ENCODE data around the gene UROC1.

Gene UROC1

GRCh38 chr3:126439968-126440708 lies 77.4 kb downstream of the UROC1 start:
- DNase-seq (ENCODE audit: low spot score), result no peak

DNA sequence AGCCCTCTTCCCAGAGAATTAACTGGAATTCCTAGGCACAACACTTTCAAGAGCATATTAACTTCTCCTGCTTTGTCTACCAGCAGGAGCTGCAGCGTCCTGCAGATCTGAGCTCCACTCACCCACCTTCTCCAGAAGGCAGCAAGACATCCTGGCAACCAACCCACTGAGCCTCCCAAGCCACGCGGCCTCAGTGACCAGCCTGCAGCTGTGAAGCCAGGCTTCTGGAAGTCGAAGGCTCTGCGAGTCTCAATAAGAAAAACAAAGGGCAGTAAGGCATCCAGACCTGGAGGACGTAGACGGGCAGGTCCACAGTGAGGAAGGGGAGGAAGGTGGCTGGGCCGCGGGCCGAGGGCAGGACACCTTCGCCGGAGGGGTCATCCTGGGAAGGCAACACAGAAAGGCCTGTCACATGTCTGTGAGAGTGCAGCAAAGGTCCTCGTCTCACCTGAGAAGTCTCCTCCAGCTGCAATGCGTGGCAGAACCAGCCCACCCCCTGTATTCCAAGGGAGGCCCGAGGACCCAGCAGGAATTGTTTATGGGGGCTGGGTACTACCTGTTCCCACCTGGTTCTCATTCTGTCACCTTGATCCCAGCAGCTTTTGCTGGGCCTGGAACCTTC lies 78.1 kb downstream of the UROC1 start:
- DNase-seq (ENCODE audit: low spot score), result no peak

DNA sequence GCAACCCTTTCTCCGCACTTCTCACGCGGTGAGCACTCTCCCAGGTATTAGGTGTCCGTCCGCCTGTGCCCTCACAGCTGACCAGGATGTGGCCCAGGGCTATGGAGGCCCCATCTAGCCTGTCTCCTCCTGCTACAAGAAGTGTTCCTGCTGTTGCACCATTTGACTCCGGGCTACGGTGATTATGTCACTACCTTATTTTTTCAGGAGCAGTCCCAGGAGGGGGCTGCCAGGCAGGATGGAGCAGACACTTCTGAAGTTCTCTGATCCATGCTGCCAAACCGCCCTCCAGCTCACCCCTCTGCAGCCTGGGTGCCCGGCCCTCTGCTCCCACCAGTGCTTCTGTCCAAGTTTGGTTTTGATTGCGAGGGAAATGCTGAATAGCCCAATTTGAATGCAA lies 78.8 kb downstream of the UROC1 start:
- DNase-seq (ENCODE audit: low spot score), result no peak

DNA sequence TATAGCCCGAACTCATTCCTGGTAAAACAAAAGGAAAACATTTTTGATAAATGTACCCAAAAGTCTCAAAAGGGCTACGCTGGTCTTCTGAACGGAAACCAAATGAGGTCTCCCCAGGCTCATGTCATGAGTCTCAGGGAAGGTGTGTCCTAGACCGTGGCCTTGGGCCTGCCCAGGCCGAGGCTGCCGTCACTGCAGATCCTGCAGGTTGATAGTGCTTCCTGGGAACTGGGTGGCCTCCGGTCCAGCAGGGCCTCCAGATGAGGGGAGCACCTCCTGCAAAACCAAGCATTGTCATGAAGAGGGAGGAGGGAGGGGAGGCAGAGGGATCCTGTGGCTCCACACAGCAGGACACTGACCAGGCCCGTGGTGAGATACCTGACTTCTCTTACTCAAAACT lies 79.4 kb downstream of the UROC1 start:
- no peak for DNase-seq (ENCODE audit: low spot score)

GRCh38 chr3:126436826-126437717 lies 80.5 kb downstream of the UROC1 start:
- no peak for DNase-seq (ENCODE audit: low spot score)

DNA sequence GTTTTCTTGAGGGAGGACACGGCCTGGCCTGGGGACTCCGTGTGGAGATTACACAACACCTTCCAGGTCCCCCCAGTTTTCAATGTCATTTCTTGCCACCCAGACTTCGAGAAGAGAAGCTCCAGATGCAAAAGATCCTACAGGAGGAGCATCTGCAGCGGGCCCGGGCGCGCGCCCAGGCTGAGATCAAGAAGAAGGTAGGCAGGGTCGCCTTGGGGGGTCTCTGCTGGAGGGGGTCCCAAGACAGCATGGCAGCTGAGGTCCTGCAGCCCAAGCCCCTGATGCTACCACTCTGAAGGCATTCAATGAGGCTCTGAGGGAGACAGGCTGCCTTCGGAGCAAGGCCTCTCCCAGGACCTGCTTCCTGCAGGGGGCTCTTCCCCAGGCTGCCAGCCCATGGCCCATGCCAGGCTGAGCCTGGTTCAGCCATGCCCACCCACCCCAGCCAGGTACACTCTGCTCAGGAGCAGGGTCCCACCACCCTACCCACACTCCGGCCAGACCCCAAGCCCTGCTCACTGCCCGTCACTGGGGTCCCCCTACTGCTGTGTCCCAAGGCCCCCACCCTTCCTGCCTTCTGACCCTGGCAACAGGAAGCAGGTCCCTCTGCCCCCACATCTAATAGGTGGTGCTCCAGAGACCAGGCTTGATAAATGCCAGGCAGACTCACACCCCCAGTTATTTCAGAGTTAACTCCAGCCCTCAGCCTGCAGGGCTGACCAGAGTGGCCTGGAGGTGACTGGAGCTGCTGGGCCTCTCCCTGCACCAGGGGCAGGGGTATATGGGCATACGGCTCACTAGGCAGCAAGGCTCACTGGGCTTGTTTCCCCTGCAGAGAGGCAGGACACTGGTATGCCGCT lies 81.9 kb downstream of the UROC1 start:
- no peak for DNase-seq (ENCODE audit: low spot score)

DNA sequence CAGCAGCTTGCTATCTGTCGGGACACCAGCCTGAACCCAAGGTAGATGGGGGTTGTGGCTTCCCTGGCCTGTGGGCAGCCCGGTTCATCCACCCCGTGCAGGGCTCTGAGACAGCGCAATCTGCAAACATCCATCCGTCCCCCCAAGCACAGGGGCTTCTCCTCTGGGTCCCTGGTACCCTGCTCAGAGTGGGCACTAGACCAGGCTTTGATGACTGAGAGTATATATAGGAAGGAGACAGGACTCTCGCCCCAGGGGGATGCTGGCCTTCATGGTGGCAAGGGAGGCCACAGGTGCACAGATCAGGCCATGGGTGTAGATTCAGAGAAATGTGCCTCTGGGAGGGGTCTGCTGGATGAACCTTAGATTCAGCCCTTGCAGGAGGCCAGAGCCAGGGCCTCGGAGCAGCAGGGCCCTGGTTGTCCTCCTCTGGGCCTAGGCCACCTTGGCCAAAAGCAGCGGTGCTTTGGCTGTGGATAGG lies 82.6 kb downstream of the UROC1 start:
- DNase-seq (ENCODE audit: low spot score), result no peak

DNA sequence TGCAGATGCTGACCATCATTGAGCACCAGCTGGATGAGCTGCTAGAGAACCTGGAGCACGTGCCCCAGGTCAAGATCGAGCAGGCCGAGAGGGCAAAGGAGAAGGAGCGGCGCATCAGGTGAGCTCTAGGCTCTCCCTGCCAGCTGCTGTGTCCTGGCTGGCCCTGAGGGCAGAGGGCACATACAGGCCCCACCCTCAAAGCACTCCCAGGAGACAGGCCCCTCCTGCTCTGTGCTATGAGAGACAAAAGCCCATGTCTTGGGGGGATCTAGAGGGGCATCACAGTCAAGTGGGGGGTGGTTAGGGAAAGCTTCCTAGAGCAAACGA lies 83.3 kb downstream of the UROC1 start:
- DNase-seq (ENCODE audit: low spot score), result no peak

DNA sequence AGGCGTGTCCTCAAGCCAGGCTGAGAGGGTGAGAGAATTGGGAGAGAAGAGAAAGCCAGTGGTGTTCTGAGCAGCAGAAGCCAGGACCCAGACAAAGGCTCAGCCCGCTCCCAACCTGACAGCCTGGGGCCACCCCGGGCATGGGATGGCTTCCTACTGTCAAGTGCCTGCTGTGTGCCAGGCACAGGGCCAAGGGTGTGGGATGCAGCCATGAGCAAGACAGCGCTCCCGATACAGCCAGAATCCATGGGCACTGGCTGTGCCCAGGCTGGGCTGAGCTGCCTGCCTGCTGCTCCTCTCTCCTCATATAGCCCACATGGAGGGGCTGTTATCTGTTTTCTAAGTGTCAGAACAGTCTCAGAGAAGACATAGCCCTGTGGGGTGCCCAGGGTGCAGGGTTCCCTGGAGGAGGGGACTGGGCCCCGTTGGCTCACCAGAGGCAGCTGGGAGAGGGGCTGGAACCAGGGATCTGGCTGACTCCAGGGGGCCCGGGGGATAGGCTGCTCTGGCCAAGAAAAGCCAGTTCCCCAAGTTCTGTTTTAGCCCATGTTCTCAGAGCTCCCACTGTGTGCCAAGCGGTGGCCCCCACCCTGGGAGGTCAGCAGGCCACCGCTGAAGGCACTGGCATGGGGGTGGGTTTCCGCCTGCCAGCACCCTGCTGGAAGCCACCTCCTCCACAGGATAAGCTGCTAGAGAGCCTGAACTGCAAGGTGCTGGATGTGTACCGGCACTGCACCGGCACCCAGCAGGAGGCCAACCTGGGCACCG lies 83.9 kb downstream of the UROC1 start:
- DNase-seq (ENCODE audit: low spot score), result no peak

GRCh38 chr3:126433105-126433430 lies 84.5 kb downstream of the UROC1 start:
- DNase-seq (ENCODE audit: low spot score), result no peak

GRCh38 chr3:126432361-126433104 lies 85.0 kb downstream of the UROC1 start:
- no peak for DNase-seq (ENCODE audit: low spot score)
